ENCODE measurements around the gene PARD3.

Gene PARD3

DNA sequence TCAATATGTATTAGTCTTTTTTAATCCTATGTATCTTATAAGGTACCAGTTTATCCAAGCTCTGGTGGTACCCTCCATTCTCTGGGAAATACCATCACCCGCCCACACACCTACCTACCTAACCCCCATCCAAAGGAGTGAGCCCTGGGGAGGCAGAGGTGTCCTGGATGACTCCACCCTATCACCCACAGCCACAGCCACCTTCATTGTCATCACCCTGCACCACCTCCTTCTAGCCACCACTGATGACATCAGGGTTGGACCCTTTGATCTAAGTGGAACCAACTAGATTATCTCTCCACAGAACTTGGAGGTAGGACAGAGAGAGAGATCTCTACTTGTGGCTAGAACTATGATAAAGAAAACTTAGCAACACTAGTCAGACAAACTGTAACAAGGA is 259.4 kb downstream of the PARD3 start:
- H3K9me3 ChIP-seq (ENCODE audit: insufficient read depth, low read length), result no peaks in the 10 kb centered on the region
- H3K4me2 ChIP-seq (ENCODE audit: low read depth, low read length, poor library complexity, severe bottlenecking), result no peak overlapping the region

DNA sequence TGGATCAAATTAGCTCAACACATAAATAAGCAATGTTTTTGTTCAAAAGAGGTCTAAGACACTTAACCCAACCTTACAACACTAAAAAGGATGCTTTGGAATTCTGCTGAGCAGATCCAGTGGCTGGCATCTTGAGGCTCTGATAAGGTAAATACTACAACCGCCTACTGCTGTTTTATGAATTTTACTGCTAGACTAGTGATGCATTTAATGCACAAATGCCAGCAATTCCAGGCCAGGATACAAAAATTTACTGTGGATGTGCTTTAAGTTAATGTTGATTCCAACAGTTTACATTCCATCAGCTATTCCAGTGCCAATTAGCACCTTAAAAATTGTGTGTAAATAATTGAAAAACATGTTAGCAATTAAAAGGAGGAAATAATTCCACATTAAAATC is 261.3 kb downstream of the PARD3 start:
- Histone ChIP-seq H3K27ac (ENCODE audit: low read depth, low read length) (no peak overlapping the region), H3K9me2 (replicated peaks; ENCODE audit: insufficient read depth, low read length) (no peaks in the 10 kb centered on the region), H3K36me3 (ENCODE audit: low read length) (no peaks in the 10 kb centered on the region), H3K27me3 (ENCODE audit: low read length) (no peaks in the 10 kb centered on the region), H4K20me1 (ENCODE audit: low read depth, low read length) (no peaks in the 10 kb centered on the region), H3K9me3 (ENCODE audit: insufficient read depth, low read length) (no peaks in the 10 kb centered on the region), H3K79me2 (ENCODE audit: insufficient read depth, low read length) (no peaks in the 10 kb centered on the region), H3F3A (ENCODE audit: insufficient read depth) (no peaks in the 10 kb centered on the region), H2AFZ (ENCODE audit: low read depth, low read length, severe bottlenecking) (no peak overlapping the region), H3K4me2 (ENCODE audit: low read depth, low read length, poor library complexity, severe bottlenecking) (no peak overlapping the region), H3K4me3 (ENCODE audit: insufficient read depth, low read length, poor library complexity, severe bottlenecking) (no peak overlapping the region), H3K9ac (ENCODE audit: low read length) (no peak overlapping the region)
- TF ChIP-seq, protein P1, sequence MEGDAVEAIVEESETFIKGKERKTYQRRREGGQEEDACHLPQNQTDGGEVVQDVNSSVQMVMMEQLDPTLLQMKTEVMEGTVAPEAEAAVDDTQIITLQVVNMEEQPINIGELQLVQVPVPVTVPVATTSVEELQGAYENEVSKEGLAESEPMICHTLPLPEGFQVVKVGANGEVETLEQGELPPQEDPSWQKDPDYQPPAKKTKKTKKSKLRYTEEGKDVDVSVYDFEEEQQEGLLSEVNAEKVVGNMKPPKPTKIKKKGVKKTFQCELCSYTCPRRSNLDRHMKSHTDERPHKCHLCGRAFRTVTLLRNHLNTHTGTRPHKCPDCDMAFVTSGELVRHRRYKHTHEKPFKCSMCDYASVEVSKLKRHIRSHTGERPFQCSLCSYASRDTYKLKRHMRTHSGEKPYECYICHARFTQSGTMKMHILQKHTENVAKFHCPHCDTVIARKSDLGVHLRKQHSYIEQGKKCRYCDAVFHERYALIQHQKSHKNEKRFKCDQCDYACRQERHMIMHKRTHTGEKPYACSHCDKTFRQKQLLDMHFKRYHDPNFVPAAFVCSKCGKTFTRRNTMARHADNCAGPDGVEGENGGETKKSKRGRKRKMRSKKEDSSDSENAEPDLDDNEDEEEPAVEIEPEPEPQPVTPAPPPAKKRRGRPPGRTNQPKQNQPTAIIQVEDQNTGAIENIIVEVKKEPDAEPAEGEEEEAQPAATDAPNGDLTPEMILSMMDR (IDR thresholded peaks at IDR 0.05; ENCODE audit: insufficient read depth, low read length, poor library complexity, severe bottlenecking), result no peak
- no peak for TF ChIP-seq EZH2phosphoT487 (conservative IDR thresholded peaks at IDR 0.05; ENCODE audit: low read length)

More for the DNA sequence above, 259.4 kb downstream of the PARD3 start:
- no peaks in the 10 kb centered on the region for H3K79me2 ChIP-seq (ENCODE audit: insufficient read depth, low read length)
- H3K9me2 ChIP-seq (replicated peaks; ENCODE audit: insufficient read depth, low read length), result no peaks in the 10 kb centered on the region
- no peak for TF ChIP-seq EZH2phosphoT487 (conservative IDR thresholded peaks at IDR 0.05; ENCODE audit: low read length)
- TF ChIP-seq, protein P1 (IDR thresholded peaks at IDR 0.05; ENCODE audit: insufficient read depth, low read length, poor library complexity, severe bottlenecking), result no peak
- no peaks in the 10 kb centered on the region for H3F3A ChIP-seq (ENCODE audit: insufficient read depth)
- no peak overlapping the region for H3K27ac ChIP-seq (ENCODE audit: low read depth, low read length)
- H3K4me3 ChIP-seq (ENCODE audit: insufficient read depth, low read length, poor library complexity, severe bottlenecking), result no peak overlapping the region
- no peaks in the 10 kb centered on the region for H3K27me3 ChIP-seq (ENCODE audit: low read length)
- H4K20me1 ChIP-seq (ENCODE audit: low read depth, low read length), result no peaks in the 10 kb centered on the region
- H3K36me3 ChIP-seq (ENCODE audit: low read length), result no peaks in the 10 kb centered on the region
- H2AFZ ChIP-seq (ENCODE audit: low read depth, low read length, severe bottlenecking), result no peak overlapping the region
- no peak overlapping the region for H3K9ac ChIP-seq (ENCODE audit: low read length)

DNA sequence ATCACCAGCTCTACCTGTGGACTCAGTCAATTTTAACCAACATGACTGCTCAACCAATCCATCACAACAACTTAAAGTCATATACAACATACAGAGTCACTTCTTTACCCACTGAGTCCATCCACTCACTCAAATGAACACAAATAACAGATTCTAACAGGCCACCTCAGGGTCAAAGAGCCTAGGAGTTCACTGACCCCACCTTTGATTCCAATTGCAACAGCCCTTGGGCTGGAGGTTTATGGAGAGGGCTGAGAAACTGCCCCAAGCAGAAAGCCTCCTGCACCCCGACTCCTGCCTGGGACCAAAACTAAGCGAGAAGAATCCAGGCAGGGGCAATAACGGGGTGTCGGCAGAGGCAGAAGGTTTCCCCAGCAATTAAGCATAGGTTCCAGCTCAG is 263.8 kb downstream of the PARD3 start:
- Histone ChIP-seq H3K27me3 (ENCODE audit: low read length) (no peaks in the 10 kb centered on the region), H3K4me2 (ENCODE audit: low read depth, low read length, poor library complexity, severe bottlenecking) (no peak overlapping the region), H3F3A (ENCODE audit: insufficient read depth) (no peaks in the 10 kb centered on the region), H3K9ac (ENCODE audit: low read length) (no peak overlapping the region), H3K4me3 (ENCODE audit: insufficient read depth, low read length, poor library complexity, severe bottlenecking) (no peak overlapping the region), H4K20me1 (ENCODE audit: low read depth, low read length) (no peaks in the 10 kb centered on the region), H3K36me3 (ENCODE audit: low read length) (no peaks in the 10 kb centered on the region), H2AFZ (ENCODE audit: low read depth, low read length, severe bottlenecking) (no peak overlapping the region), H3K9me3 (ENCODE audit: insufficient read depth, low read length) (no peaks in the 10 kb centered on the region), H3K9me2 (replicated peaks; ENCODE audit: insufficient read depth, low read length) (no peaks in the 10 kb centered on the region), H3K79me2 (ENCODE audit: insufficient read depth, low read length) (no peaks in the 10 kb centered on the region), H3K27ac (ENCODE audit: low read depth, low read length) (no peak overlapping the region)
- TF ChIP-seq, protein P1 (IDR thresholded peaks at IDR 0.05; ENCODE audit: insufficient read depth, low read length, poor library complexity, severe bottlenecking), result no peak
- no peak for TF ChIP-seq EZH2phosphoT487 (conservative IDR thresholded peaks at IDR 0.05; ENCODE audit: low read length)
